ENCODE data around the gene METTL6.

The METTL6 gene, protein sequence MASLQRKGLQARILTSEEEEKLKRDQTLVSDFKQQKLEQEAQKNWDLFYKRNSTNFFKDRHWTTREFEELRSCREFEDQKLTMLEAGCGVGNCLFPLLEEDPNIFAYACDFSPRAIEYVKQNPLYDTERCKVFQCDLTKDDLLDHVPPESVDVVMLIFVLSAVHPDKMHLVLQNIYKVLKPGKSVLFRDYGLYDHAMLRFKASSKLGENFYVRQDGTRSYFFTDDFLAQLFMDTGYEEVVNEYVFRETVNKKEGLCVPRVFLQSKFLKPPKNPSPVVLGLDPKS

DNA sequence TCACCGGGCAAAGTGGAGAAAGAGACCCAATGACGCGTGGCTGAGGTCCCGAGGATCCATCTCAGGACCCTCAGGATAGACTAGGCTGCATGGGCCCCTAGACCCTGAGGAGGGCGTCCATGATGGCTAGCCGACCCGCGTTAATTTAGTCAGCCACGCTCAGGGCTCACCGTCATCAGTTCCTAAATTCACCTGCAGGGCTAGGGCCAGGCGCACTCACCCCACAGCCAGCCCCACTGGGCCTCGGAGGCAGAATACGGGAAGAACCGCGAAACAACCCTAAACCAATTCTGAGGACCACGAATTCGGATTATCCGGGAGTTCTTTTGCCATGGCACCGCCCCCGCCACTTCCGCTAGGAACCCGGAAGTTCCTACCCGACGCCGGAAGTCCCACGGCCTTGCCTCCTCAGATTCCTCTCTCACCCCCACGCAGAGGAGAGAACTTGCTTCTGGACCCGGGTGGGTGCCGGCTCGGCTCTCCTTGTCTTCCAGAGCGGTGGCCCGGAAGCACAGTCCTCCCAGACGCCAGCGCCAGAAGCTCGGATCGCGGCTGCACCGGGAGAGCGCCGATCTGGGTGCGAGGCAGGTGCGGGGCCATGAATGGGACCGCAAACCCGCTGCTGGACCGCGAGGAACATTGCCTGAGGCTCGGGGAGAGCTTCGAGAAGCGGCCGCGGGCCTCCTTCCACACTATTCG lies at the start of gene METTL6, which contains the start of gene EAF1:
Gene METTL6, minus strand, starts transcription at position 363 of the 699 bp plus-strand sequence. CDS start 1,033 bp downstream, outside the sequence.
Gene EAF1, plus strand, starts transcription at position 417 of the 699 bp plus-strand sequence. Its CDS starts 182 bp downstream, at position 599.
- Histone ChIP-seq H3K27me3 (ENCODE audit: insufficient read depth, low read depth, severe bottlenecking) (no peaks in the 10 kb centered on the region), H3K4me3 (ENCODE audit: low read depth, low read length) (peak within 1 kb of the TSS; percentile 76), H3K36me3 (peaks cover 60% of the 10 kb centered on the region), H3K9me3 (ENCODE audit: severe bottlenecking) (no peaks in the 10 kb centered on the region), H3K27ac (peak within 1 kb of the TSS; percentile 77)
- peak; percentile 82 for DNase-seq
- TF ChIP-seq, protein P1, sequence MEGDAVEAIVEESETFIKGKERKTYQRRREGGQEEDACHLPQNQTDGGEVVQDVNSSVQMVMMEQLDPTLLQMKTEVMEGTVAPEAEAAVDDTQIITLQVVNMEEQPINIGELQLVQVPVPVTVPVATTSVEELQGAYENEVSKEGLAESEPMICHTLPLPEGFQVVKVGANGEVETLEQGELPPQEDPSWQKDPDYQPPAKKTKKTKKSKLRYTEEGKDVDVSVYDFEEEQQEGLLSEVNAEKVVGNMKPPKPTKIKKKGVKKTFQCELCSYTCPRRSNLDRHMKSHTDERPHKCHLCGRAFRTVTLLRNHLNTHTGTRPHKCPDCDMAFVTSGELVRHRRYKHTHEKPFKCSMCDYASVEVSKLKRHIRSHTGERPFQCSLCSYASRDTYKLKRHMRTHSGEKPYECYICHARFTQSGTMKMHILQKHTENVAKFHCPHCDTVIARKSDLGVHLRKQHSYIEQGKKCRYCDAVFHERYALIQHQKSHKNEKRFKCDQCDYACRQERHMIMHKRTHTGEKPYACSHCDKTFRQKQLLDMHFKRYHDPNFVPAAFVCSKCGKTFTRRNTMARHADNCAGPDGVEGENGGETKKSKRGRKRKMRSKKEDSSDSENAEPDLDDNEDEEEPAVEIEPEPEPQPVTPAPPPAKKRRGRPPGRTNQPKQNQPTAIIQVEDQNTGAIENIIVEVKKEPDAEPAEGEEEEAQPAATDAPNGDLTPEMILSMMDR (IDR thresholded peaks at IDR 0.05; ENCODE audit: low read depth, low read length), result peak; percentile 26; the same call in 1 of the 2 replicates

DNA sequence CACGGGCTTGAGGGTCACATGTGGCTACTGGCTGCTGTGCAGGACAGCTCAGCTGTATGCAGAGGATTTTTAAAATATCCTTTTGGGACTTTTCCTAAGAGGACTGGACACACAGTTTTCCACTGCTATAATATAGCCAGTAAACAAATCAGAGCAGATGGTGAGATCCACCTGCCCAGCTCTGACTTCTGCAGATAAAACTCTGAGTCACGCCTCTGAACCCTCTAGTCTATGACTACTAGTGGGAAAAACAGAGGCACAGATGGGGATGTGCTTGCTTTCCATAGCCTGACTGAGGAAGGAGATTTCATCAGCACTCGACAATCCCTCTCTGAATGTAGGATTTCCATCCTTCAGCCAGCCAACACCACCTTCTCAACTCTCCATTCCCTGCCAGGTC lies 49.0 kb upstream of the METTL6 start:
- no peak overlapping the region for H3K4me3 ChIP-seq (ENCODE audit: low read depth, low read length)
- peak; percentile 64 for DNase-seq

DNA sequence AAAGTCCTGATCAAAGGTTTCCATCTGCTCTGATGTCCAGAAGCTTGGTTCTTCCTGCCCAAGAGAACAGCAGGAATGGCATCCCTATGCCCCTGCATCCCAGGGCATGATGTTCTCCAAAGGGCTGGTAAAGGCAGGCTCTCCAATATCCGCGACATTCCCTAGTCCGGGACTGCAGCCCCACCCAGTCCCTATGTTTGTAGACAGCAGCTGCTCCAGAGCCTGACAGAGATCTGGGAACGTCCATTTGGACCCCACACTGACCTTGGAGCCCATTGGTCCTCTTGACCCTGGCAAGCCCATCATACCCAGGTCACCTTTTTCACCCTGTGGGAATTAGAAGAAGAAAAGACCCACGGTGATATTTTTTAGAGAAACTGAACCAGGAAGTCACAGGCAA lies 47.8 kb upstream of the METTL6 start:
- TF ChIP-seq, protein P1 (IDR thresholded peaks at IDR 0.05; ENCODE audit: low read depth, low read length), result no peak
- Histone ChIP-seq H3K9me3 (ENCODE audit: severe bottlenecking) (no peaks in the 10 kb centered on the region), H3K27ac (no peak overlapping the region), H3K4me3 (ENCODE audit: low read depth, low read length) (no peak overlapping the region), H3K27me3 (ENCODE audit: insufficient read depth, low read depth, severe bottlenecking) (no peaks in the 10 kb centered on the region), H3K36me3 (no peaks in the 10 kb centered on the region)
- DNase-seq, result no peak

More for the DNA sequence above, 49.0 kb upstream of the METTL6 start:
- Histone ChIP-seq H3K27me3 (ENCODE audit: insufficient read depth, low read depth, severe bottlenecking) (no peaks in the 10 kb centered on the region), H3K27ac (peak overlapping the region; percentile 79), H3K36me3 (no peaks in the 10 kb centered on the region), H3K9me3 (ENCODE audit: severe bottlenecking) (no peaks in the 10 kb centered on the region)
- TF ChIP-seq, protein P1 (IDR thresholded peaks at IDR 0.05; ENCODE audit: low read depth, low read length), result no peak

DNA sequence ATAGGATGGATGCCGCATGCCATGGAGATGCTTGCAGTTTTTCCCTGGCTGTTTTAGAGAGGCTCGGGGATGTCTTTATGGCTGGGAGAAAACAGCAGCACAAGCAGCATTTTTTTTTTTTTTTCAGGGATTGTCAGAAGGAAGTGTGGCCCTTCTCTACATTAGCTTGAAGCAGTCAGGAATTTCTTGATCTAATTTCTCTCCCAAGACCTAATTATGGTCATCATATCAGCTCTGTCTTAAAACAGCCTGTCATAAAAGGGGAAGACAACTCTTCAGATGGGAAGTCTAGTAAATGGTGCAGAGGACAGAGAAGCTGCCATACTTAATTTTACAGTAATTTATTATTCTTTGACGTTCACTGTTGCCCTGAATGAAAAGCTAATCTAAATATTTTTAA lies 44.5 kb upstream of the METTL6 start:
- Histone ChIP-seq H3K36me3 (no peaks in the 10 kb centered on the region), H3K27ac (no peak overlapping the region), H3K9me3 (ENCODE audit: severe bottlenecking) (no peaks in the 10 kb centered on the region), H3K27me3 (ENCODE audit: insufficient read depth, low read depth, severe bottlenecking) (no peaks in the 10 kb centered on the region), H3K4me3 (ENCODE audit: low read depth, low read length) (no peak overlapping the region)
- DNase-seq, result no peak
- TF ChIP-seq, protein P1 (IDR thresholded peaks at IDR 0.05; ENCODE audit: low read depth, low read length), result no peak

DNA sequence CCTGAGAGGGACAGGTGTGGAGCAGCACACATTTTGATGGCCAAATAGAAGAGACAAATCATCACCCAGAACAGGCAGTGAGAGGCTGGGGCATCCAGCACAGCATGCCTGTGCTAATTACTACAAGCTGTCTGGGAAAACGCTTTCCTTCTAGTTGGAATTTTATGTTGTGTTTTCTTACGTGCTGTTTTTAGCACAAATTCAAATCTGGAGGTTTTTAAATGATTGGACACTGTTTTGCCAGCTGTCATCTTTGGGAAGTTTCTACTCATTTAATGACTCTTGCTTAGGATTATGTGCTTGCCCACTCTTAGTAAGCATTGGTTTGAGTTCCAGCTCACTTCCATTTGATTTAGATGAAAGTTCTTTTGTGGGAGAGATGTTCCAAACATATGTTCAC lies 43.5 kb upstream of the METTL6 start:
- TF ChIP-seq, protein P1 (IDR thresholded peaks at IDR 0.05; ENCODE audit: low read depth, low read length), result no peak
- no peak overlapping the region for H3K27ac ChIP-seq
- no peak for DNase-seq
- H3K9me3 ChIP-seq (ENCODE audit: severe bottlenecking), result no peaks in the 10 kb centered on the region
- no peaks in the 10 kb centered on the region for H3K36me3 ChIP-seq
- no peak overlapping the region for H3K4me3 ChIP-seq (ENCODE audit: low read depth, low read length)
- no peaks in the 10 kb centered on the region for H3K27me3 ChIP-seq (ENCODE audit: insufficient read depth, low read depth, severe bottlenecking)

Data from WERI-Rb-1 (cell line).